Skeletal muscle tissue (tissue), 4 donors: ENCODE data around the gene TBC1D1. TPM values are rescaled to one million over a fixed set of nuclear protein-coding genes. Genes with fewer than 3 reads are reported as not detected.

Experiments
- H3K27ac ChIP-seq: one replicate; pipeline ENCODE4 v1.7.0; 2013; ENCODE audit warnings: mild to moderate bottlenecking, low read depth, low read length, inconsistent platforms
- H3K27me3 ChIP-seq, 3 donors: one replicate each; pipeline ENCODE4 v1.7.0; 2013; ENCODE audit warnings: low read length in 3 of 3; ENCODE audit not compliant: control insufficient read depth in 3 of 3, insufficient read depth in 3 of 3
- H3K36me3 ChIP-seq, 3 donors: one replicate each; pipeline ENCODE4 v1.7.0; 2013; ENCODE audit warnings: low read length in 3 of 3; ENCODE audit not compliant: control insufficient read depth in 3 of 3, insufficient read depth in 3 of 3
- H3K4me1 ChIP-seq, 3 donors: one replicate each; pipeline ENCODE4 v1.7.0; 2013; ENCODE audit warnings: low read length in 3 of 3, mild to moderate bottlenecking in 3 of 3; ENCODE audit not compliant: control insufficient read depth in 3 of 3, insufficient read depth in 3 of 3
- H3K4me3 ChIP-seq, 3 donors: one replicate each; pipeline ENCODE4 v1.7.0; 2013; ENCODE audit warnings: low read length in 3 of 3
- H3K9ac ChIP-seq, 3 donors: one replicate each; pipeline ENCODE4 v1.7.0; 2013; ENCODE audit warnings: low read length in 3 of 3, mild to moderate bottlenecking in 3 of 3, moderate library complexity in 2 of 3, low read depth in 1 of 3
- H3K9me3 ChIP-seq, 3 donors: one replicate each; pipeline ENCODE4 v1.7.0; 2013; ENCODE audit warnings: low read length in 3 of 3; ENCODE audit not compliant: control insufficient read depth in 3 of 3
- total RNA-seq: library from RNA; depleted of rRNA; stranded (reverse); fragments of >200 nt; gene quantifications from one replicate; pipeline ENCODE4 v1.2.3, GENCODE V29; 2014
- donor health status: Osteomylitis.

Gene TBC1D1
- total RNA-seq, 1 donor from 2014 or later = 54.3 TPM

GRCh38 chr4:38133711-38134480, 243.0 kb downstream of the TBC1D1 start:
- H3K36me3 ChIP-seq = peaks cover 22 to 27% (median 22%) of the 10 kb centered on the region in 3 donors
- H3K27me3 ChIP-seq = no peaks in the 10 kb centered on the region
- no peak overlapping the region for H3K9ac ChIP-seq
- peaks cover 3 to 6% (median 5%) of the 10 kb centered on the region in 3 donors for H3K4me1 ChIP-seq
- H3K27ac ChIP-seq = no peak overlapping the region
- no peaks in the 10 kb centered on the region for H3K9me3 ChIP-seq
- no peak overlapping the region for H3K4me3 ChIP-seq

GRCh38 chr4:38135201-38135600, 244.3 kb downstream of the TBC1D1 start:
- H3K9ac ChIP-seq = no peak overlapping the region
- H3K36me3 ChIP-seq = peaks cover 24 to 36% (median 33%) of the 10 kb centered on the region in 3 donors
- no peaks in the 10 kb centered on the region for H3K9me3 ChIP-seq
- H3K4me3 ChIP-seq = no peak overlapping the region
- H3K27me3 ChIP-seq = no peaks in the 10 kb centered on the region
- H3K27ac ChIP-seq = no peak overlapping the region
- peaks cover 3 to 6% (median 5%) of the 10 kb centered on the region in 3 donors for H3K4me1 ChIP-seq

GRCh38 chr4:38136604-38137003, 245.7 kb downstream of the TBC1D1 start:
- Histone ChIP-seq H3K4me3 (no peak overlapping the region), H3K27ac (no peak overlapping the region), H3K9me3 (no peaks in the 10 kb centered on the region), H3K27me3 (no peaks in the 10 kb centered on the region), H3K36me3 (peaks cover 24 to 38% (median 37%) of the 10 kb centered on the region in 3 donors), H3K9ac (no peak overlapping the region), H3K4me1 (peaks cover under 1 to 3% (median 2%) of the 10 kb centered on the region in 3 donors)

GRCh38 chr4:38137080-38137479, 246.2 kb downstream of the TBC1D1 start:
- Histone ChIP-seq H3K27ac (no peak overlapping the region), H3K4me1 (peaks cover 0 to 3% (median 0%) of the 10 kb centered on the region in 3 donors), H3K9me3 (no peaks in the 10 kb centered on the region), H3K27me3 (no peaks in the 10 kb centered on the region), H3K36me3 (peaks cover 24 to 37% (median 37%) of the 10 kb centered on the region in 3 donors), H3K9ac (no peak overlapping the region), H3K4me3 (no peak overlapping the region)

GRCh38 chr4:38138363-38138762, 247.5 kb downstream of the TBC1D1 start:
- Histone ChIP-seq H3K27me3 (no peaks in the 10 kb centered on the region), H3K27ac (no peak overlapping the region), H3K9ac (no peak overlapping the region), H3K4me3 (no peak overlapping the region), H3K4me1 (no peaks in the 10 kb centered on the region), H3K9me3 (no peaks in the 10 kb centered on the region), H3K36me3 (peaks cover 24 to 37% (median 32%) of the 10 kb centered on the region in 3 donors)

- no peak overlapping the region for H3K4me3 ChIP-seq
- no peak overlapping the region for H3K27ac ChIP-seq
- no peaks in the 10 kb centered on the region for H3K27me3 ChIP-seq
- H3K36me3 ChIP-seq = peaks cover 22 to 34% (median 28%) of the 10 kb centered on the region in 3 donors
- no peaks in the 10 kb centered on the region for H3K9me3 ChIP-seq
- no peak overlapping the region for H3K9ac ChIP-seq
- H3K4me1 ChIP-seq = no peaks in the 10 kb centered on the region
Measured at GRCh38 chr4:38139187-38139586, 248.3 kb downstream of the TBC1D1 start.

- H3K36me3 ChIP-seq = peaks cover 14 to 34% (median 24%) of the 10 kb centered on the region in 3 donors
Measured at GRCh38 chr4:38140643-38141203, 249.8 kb downstream of the TBC1D1 start.

GRCh38 chr4:38141808-38142500, 251.1 kb downstream of the TBC1D1 start:
- H3K27ac ChIP-seq = no peak overlapping the region
- H3K9me3 ChIP-seq = no peaks in the 10 kb centered on the region
- H3K27me3 ChIP-seq = no peaks in the 10 kb centered on the region
- no peak overlapping the region for H3K4me3 ChIP-seq
- H3K9ac ChIP-seq = no peak overlapping the region
- peaks cover 8 to 27% (median 22%) of the 10 kb centered on the region in 3 donors for H3K36me3 ChIP-seq
- H3K4me1 ChIP-seq = no peaks in the 10 kb centered on the region

More at GRCh38 chr4:38140643-38141203, 249.8 kb downstream of the TBC1D1 start:
- no peaks in the 10 kb centered on the region for H3K9me3 ChIP-seq
- H3K4me3 ChIP-seq = no peak overlapping the region
- no peaks in the 10 kb centered on the region for H3K27me3 ChIP-seq
- no peaks in the 10 kb centered on the region for H3K4me1 ChIP-seq
- H3K9ac ChIP-seq = no peak overlapping the region
- H3K27ac ChIP-seq = no peak overlapping the region

GRCh38 chr4:38144031-38144430, 253.1 kb downstream of the TBC1D1 start:
- no peaks in the 10 kb centered on the region for H3K4me1 ChIP-seq
- H3K9ac ChIP-seq = no peak overlapping the region
- H3K27ac ChIP-seq = no peak overlapping the region
- no peaks in the 10 kb centered on the region for H3K27me3 ChIP-seq
- H3K36me3 ChIP-seq = peaks cover 2 to 16% (median 10%) of the 10 kb centered on the region in 3 donors
- no peak overlapping the region for H3K4me3 ChIP-seq
- H3K9me3 ChIP-seq = no peaks in the 10 kb centered on the region
